ENCODE measurements around the gene MYOM3.

MYOM3 gene

GRCh38 chr1:24111996-24112779 lies at the start of gene MYOM3:
MYOM3 (minus strand) TSS chr1:24112135; CDS start chr1:24108636, 3,499 bp downstream.
- Histone ChIP-seq H3K4me1 (ENCODE audit: control insufficient read depth in 1 of 2, insufficient read depth in 2 of 2, low read length in 2 of 2) (peaks cover 28 to 35% of the 10 kb centered on the region in 2 donors), H3K27me3 (ENCODE audit: control insufficient read depth in 1 of 2, insufficient read depth in 2 of 2, low read length in 2 of 2) (no peaks in the 10 kb centered on the region), H3K27ac (ENCODE audit: low read depth, low read length) (no peak within 1 kb of the TSS), H3K9ac (ENCODE audit: low read depth in 1 of 2, low read length in 2 of 2) (peak within 1 kb of the TSS; percentile 39 to 48), H3K9me3 (ENCODE audit: control insufficient read depth in 1 of 2, low read length in 2 of 2) (no peaks in the 10 kb centered on the region), H3K36me3 (ENCODE audit: control insufficient read depth in 1 of 2, insufficient read depth in 2 of 2, low read length in 2 of 2) (no peaks in the 10 kb centered on the region), H3K4me3 (ENCODE audit: low read depth in 1 of 2, low read length in 2 of 2) (peak within 1 kb of the TSS; percentile 52 to 69)

GRCh38 chr1:24161270-24161669 lies 49.3 kb upstream of the MYOM3 start:
- Histone ChIP-seq H3K36me3 (ENCODE audit: control insufficient read depth in 1 of 2, insufficient read depth in 2 of 2, low read length in 2 of 2) (peaks cover 4 to 30% of the 10 kb centered on the region in 2 donors), H3K4me3 (ENCODE audit: low read depth in 1 of 2, low read length in 2 of 2) (no peak overlapping the region), H3K9me3 (ENCODE audit: control insufficient read depth in 1 of 2, low read length in 2 of 2) (no peaks in the 10 kb centered on the region), H3K27ac (ENCODE audit: low read depth, low read length) (no peak overlapping the region), H3K4me1 (ENCODE audit: control insufficient read depth in 1 of 2, insufficient read depth in 2 of 2, low read length in 2 of 2) (peaks cover 12 to 23% of the 10 kb centered on the region in 2 donors), H3K9ac (ENCODE audit: low read depth in 1 of 2, low read length in 2 of 2) (no peak overlapping the region), H3K27me3 (ENCODE audit: control insufficient read depth in 1 of 2, insufficient read depth in 2 of 2, low read length in 2 of 2) (no peaks in the 10 kb centered on the region)

- Histone ChIP-seq H3K9ac (ENCODE audit: low read depth in 1 of 2, low read length in 2 of 2) (no peak overlapping the region), H3K27ac (ENCODE audit: low read depth, low read length) (no peak overlapping the region), H3K36me3 (ENCODE audit: control insufficient read depth in 1 of 2, insufficient read depth in 2 of 2, low read length in 2 of 2) (peaks cover 11 to 25% of the 10 kb centered on the region in 2 donors), H3K4me1 (ENCODE audit: control insufficient read depth in 1 of 2, insufficient read depth in 2 of 2, low read length in 2 of 2) (peaks cover 22 to 25% of the 10 kb centered on the region in 2 donors), H3K4me3 (ENCODE audit: low read depth in 1 of 2, low read length in 2 of 2) (no peak overlapping the region), H3K27me3 (ENCODE audit: control insufficient read depth in 1 of 2, insufficient read depth in 2 of 2, low read length in 2 of 2) (no peaks in the 10 kb centered on the region), H3K9me3 (ENCODE audit: control insufficient read depth in 1 of 2, low read length in 2 of 2) (no peaks in the 10 kb centered on the region)
Measured at GRCh38 chr1:24159366-24159765, 47.4 kb upstream of the MYOM3 start.

GRCh38 chr1:24157918-24158481 lies 46.1 kb upstream of the MYOM3 start:
- Histone ChIP-seq H3K36me3 (ENCODE audit: control insufficient read depth in 1 of 2, insufficient read depth in 2 of 2, low read length in 2 of 2) (peaks cover 11 to 25% of the 10 kb centered on the region in 2 donors), H3K4me1 (ENCODE audit: control insufficient read depth in 1 of 2, insufficient read depth in 2 of 2, low read length in 2 of 2) (peaks cover 22% of the 10 kb centered on the region in 2 donors), H3K27ac (ENCODE audit: low read depth, low read length) (no peak overlapping the region), H3K9me3 (ENCODE audit: control insufficient read depth in 1 of 2, low read length in 2 of 2) (no peaks in the 10 kb centered on the region), H3K27me3 (ENCODE audit: control insufficient read depth in 1 of 2, insufficient read depth in 2 of 2, low read length in 2 of 2) (no peaks in the 10 kb centered on the region), H3K9ac (ENCODE audit: low read depth in 1 of 2, low read length in 2 of 2) (no peak overlapping the region), H3K4me3 (ENCODE audit: low read depth in 1 of 2, low read length in 2 of 2) (no peak overlapping the region)

- peaks cover 11 to 25% of the 10 kb centered on the region in 2 donors for H3K36me3 ChIP-seq (ENCODE audit: control insufficient read depth in 1 of 2, insufficient read depth in 2 of 2, low read length in 2 of 2)
Measured at GRCh38 chr1:24156542-24157260, 44.8 kb upstream of the MYOM3 start.

GRCh38 chr1:24155011-24155782 lies 43.3 kb upstream of the MYOM3 start:
- H3K9me3 ChIP-seq (ENCODE audit: control insufficient read depth in 1 of 2, low read length in 2 of 2): no peaks in the 10 kb centered on the region
- no peak overlapping the region for H3K9ac ChIP-seq (ENCODE audit: low read depth in 1 of 2, low read length in 2 of 2)
- H3K27ac ChIP-seq (ENCODE audit: low read depth, low read length): no peak overlapping the region
- H3K36me3 ChIP-seq (ENCODE audit: control insufficient read depth in 1 of 2, insufficient read depth in 2 of 2, low read length in 2 of 2): peaks cover 11 to 25% of the 10 kb centered on the region in 2 donors
- H3K27me3 ChIP-seq (ENCODE audit: control insufficient read depth in 1 of 2, insufficient read depth in 2 of 2, low read length in 2 of 2): peaks cover 0 to 4% of the 10 kb centered on the region in 2 donors
- peaks cover 9 to 16% of the 10 kb centered on the region in 2 donors for H3K4me1 ChIP-seq (ENCODE audit: control insufficient read depth in 1 of 2, insufficient read depth in 2 of 2, low read length in 2 of 2)
- no peak overlapping the region for H3K4me3 ChIP-seq (ENCODE audit: low read depth in 1 of 2, low read length in 2 of 2)

More at GRCh38 chr1:24156542-24157260, 44.8 kb upstream of the MYOM3 start:
- Histone ChIP-seq H3K9ac (ENCODE audit: low read depth in 1 of 2, low read length in 2 of 2) (no peak overlapping the region), H3K27ac (ENCODE audit: low read depth, low read length) (no peak overlapping the region), H3K4me3 (ENCODE audit: low read depth in 1 of 2, low read length in 2 of 2) (no peak overlapping the region), H3K27me3 (ENCODE audit: control insufficient read depth in 1 of 2, insufficient read depth in 2 of 2, low read length in 2 of 2) (peaks cover 0 to 4% of the 10 kb centered on the region in 2 donors), H3K9me3 (ENCODE audit: control insufficient read depth in 1 of 2, low read length in 2 of 2) (no peaks in the 10 kb centered on the region), H3K4me1 (ENCODE audit: control insufficient read depth in 1 of 2, insufficient read depth in 2 of 2, low read length in 2 of 2) (peaks cover 20% of the 10 kb centered on the region in 2 donors)

- Histone ChIP-seq H3K27ac (ENCODE audit: low read depth, low read length) (no peak overlapping the region), H3K4me3 (ENCODE audit: low read depth in 1 of 2, low read length in 2 of 2) (no peak overlapping the region), H3K9me3 (ENCODE audit: control insufficient read depth in 1 of 2, low read length in 2 of 2) (no peaks in the 10 kb centered on the region), H3K27me3 (ENCODE audit: control insufficient read depth in 1 of 2, insufficient read depth in 2 of 2, low read length in 2 of 2) (peaks cover 0 to 4% of the 10 kb centered on the region in 2 donors), H3K4me1 (ENCODE audit: control insufficient read depth in 1 of 2, insufficient read depth in 2 of 2, low read length in 2 of 2) (peaks cover 17 to 24% of the 10 kb centered on the region in 2 donors), H3K9ac (ENCODE audit: low read depth in 1 of 2, low read length in 2 of 2) (no peak overlapping the region), H3K36me3 (ENCODE audit: control insufficient read depth in 1 of 2, insufficient read depth in 2 of 2, low read length in 2 of 2) (peaks cover 11 to 22% of the 10 kb centered on the region in 2 donors)
Measured at GRCh38 chr1:24154215-24154614, 42.3 kb upstream of the MYOM3 start.

GRCh38 chr1:24152631-24153494 lies 40.9 kb upstream of the MYOM3 start:
- Histone ChIP-seq H3K4me1 (ENCODE audit: control insufficient read depth in 1 of 2, insufficient read depth in 2 of 2, low read length in 2 of 2) (peaks cover 17 to 24% of the 10 kb centered on the region in 2 donors), H3K4me3 (ENCODE audit: low read depth in 1 of 2, low read length in 2 of 2) (no peak overlapping the region), H3K9me3 (ENCODE audit: control insufficient read depth in 1 of 2, low read length in 2 of 2) (no peaks in the 10 kb centered on the region), H3K27ac (ENCODE audit: low read depth, low read length) (no peak overlapping the region), H3K27me3 (ENCODE audit: control insufficient read depth in 1 of 2, insufficient read depth in 2 of 2, low read length in 2 of 2) (peaks cover 0 to 4% of the 10 kb centered on the region in 2 donors), H3K36me3 (ENCODE audit: control insufficient read depth in 1 of 2, insufficient read depth in 2 of 2, low read length in 2 of 2) (peaks cover 11 to 17% of the 10 kb centered on the region in 2 donors), H3K9ac (ENCODE audit: low read depth in 1 of 2, low read length in 2 of 2) (no peak overlapping the region)

GRCh38 chr1:24151175-24151533 lies 39.2 kb upstream of the MYOM3 start:
- Histone ChIP-seq H3K4me3 (ENCODE audit: low read depth in 1 of 2, low read length in 2 of 2) (peak overlapping the region; percentile 40 to 63), H3K9me3 (ENCODE audit: control insufficient read depth in 1 of 2, low read length in 2 of 2) (no peaks in the 10 kb centered on the region), H3K27me3 (ENCODE audit: control insufficient read depth in 1 of 2, insufficient read depth in 2 of 2, low read length in 2 of 2) (peaks cover 0 to 4% of the 10 kb centered on the region in 2 donors), H3K9ac (ENCODE audit: low read depth in 1 of 2, low read length in 2 of 2) (peak overlapping the region in 1 of 2 donors; percentile 35), H3K4me1 (ENCODE audit: control insufficient read depth in 1 of 2, insufficient read depth in 2 of 2, low read length in 2 of 2) (peaks cover 17 to 24% of the 10 kb centered on the region in 2 donors), H3K36me3 (ENCODE audit: control insufficient read depth in 1 of 2, insufficient read depth in 2 of 2, low read length in 2 of 2) (peaks cover 1 to 6% of the 10 kb centered on the region in 2 donors), H3K27ac (ENCODE audit: low read depth, low read length) (peak overlapping the region; percentile 38)

Measured in duodenal mucosa (tissue), 2 donors.